Anterior cingulate cortex (tissue), 58 donors: ENCODE data around the gene CAVIN1.
A peak's percentile ranks its signal among the peaks of the same experiment; 100 is the strongest.
"Not testable (repeated sequence)": the region's sequence is repeated elsewhere in the genome, so short reads cannot be mapped to it uniquely, and the experiment has no call there.

Source experiments
- DNase-seq, 58 donors: peaks; one replicate each; lab custom pipeline; 2025; lab: John Stamatoyannopoulos, UW

CAVIN1 gene

DNA sequence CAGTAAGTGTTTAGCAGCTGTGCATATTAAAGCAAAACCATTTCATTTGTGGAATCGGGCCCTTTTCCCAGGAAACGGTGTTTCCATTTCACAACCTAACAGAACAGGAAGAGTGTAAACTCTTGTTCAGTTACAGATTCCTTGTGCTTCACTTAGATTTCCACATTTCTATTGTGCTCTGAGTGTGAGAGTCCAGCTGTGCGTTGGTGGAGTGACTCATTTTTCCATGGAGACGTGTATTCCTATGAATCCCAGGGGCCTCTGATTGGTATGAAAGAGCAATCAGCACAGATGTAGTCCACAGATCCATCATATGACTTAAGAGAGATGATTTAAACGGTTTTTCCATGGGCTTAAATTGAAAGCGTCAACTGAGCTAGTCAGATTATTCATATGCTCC is 13.3 kb upstream of the CAVIN1 start:
- peak in 2 of 58 donors; percentile 4 to 22 for DNase-seq

DNA sequence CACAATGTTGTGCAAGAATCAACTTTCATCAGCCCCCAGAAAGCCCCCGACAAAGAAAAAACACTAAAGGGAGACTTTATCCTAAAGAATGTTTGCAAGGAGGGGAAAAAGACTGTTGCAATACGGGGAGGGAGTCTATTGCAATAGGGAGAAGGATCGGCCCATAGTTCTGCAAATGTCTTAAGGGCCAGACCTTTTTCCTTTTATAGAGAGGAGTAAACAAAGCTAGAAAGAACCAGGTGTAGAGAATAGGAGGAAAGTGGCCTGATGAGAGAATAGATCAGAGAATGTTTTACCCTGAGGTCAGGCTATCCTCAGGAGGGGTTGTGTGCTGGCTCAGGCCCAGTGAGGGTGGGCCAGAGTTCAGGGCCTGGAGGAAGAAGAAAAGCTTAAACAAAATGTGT is 8.7 kb upstream of the CAVIN1 start:
- no peak for DNase-seq

DNA sequence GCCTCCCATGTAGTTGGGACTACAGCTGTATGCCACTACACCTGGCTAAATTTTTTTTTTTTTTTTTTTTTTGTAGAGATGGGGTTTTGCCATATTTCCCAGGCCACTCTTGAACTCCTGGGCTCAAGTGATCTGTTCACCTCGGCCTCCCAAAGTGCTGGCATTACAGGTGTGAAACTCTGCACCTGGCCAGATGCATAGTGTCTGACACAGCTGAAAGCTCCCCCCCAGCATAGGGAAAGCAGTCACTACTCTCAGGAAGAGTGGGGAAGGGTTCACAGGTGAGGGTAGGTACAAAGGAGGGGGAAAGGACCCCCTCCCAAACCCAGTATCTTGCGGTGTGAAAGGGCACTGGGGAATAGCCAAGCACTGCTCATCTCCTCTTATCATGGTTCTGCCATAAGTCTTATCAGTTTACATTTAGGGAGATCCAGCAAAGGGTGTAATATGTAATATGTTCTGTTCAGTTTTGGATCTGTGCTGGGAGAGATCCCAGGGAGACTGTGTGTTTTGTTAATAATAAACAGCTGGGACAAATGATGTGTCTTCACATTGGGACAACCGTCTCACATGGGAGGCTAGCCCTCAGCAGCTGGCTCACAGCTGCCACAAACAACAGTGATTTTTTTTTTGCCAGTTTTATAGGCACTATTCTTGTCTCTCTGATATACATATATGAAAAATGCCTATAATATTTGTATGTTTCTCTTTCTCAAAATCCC is 6.8 kb upstream of the CAVIN1 start:
- no peak for DNase-seq

DNA sequence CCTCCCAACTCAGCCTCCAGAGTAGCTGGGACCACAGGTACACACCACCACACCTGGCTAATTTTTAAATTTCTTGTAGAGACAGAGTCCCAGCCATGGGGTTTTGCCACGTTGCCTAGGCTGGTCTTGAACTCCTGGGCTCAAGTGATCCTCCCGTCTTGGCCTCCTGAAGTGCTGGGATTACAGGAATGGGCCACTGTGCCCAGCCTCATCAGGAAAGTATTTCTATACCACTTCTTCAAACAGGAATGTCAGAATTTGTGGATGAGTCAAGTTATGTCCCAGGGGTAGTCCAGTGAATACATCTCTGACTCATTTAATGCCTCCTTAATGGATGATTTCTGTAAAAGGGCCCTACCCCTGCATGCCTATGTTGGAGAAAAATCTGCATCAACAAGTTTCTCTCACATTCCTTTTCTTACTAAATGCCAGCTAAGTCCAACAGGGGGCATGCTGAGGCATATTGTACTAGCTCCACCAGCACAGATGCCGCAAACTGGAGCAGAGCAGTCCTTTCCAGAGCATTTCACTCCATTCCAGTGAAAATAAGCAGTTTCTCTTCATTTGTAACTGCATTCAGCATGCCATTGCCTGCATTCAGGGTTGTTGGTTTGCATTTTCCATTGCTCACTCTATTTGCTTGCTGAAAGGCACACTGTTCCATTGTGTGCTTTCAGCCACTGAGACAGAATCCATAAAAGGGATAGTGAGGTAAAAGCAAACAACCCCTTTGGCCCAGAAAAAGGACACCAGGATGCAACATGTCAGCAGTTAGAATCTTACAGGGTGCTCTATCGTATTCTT is 5.3 kb upstream of the CAVIN1 start:
- DNase-seq = peak in 44 of 58 donors; percentile 4 to 77 (median 35)

DNA sequence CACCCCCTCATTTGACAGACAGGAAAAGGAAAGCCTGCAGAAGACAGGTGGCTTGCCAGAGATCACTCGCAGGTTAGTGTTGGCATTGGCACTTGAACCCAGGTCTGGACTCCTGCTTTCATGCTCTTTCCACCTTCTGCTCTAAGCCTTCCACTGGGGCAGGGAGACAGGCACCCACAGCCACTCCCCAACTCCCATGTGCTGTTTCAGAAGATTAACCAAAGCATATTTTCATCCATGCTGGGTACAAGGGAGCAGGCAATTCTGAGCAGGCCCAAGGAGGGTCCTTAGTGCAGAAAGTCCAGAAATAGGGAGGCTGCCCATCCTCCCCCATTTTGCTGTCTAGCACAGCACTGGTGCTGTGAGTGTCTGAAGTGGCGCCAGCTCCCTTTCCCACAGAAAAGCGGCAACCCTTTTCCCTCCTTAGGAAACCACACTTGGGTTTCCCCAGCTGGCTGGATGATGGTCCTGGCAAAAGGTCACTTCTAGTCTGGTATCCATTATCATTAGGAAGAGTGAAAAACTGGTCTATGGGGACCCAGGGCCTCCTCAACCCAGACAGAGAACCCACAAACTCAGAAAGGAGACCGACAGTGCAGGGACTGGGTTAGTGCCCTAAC is 2.0 kb upstream of the CAVIN1 start:
- DNase-seq = no peak

DNA sequence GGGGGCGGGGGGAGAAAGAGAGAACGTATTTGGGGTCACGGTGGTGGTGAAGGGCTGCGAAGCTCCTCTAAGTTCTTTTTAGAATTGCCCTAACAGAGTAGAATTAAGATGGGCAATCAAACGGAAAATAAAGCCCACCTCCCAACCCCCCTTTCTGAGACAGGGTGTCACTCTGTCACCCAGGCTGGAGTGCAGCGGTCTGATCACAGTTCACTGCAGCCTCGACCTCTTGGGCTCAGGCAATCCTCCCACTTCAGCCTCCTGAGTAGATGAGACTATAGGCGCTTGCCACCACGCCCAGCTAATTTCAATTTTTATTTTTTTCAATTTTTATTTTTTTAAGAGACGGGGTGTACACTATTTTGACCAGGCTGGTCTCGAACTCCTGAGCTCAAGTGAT is 710 bp upstream of the CAVIN1 start:
- no peak for DNase-seq

DNA sequence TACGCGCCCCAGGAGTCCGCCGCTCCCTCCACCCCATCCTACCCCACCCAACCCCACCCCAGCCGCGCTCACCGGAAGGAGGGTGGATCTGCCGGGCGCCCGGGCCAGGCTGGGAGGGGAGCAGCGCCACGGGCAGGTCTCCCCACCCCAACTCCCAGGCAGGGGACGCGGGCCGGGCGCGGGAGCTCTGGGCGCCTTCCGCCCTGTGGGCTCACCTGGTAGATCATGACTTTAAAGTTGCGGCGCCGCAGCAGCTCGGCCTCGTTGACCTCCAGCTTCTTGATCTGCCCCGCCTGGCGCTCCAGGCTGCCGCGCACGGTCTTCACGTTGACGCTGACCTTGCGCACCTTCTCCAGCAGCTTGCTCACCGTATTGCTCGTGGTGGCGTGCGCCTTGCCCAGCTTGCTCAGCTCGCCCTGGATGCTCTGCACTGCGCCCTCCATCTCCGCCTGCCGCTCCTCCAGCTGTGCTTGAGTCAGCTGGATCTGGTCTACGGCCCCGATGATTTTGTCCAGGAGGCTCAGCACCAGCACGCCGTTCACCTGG is 571 bp downstream of the CAVIN1 start:
- DNase-seq = peak in 2 of 58 donors; percentile 12 to 28

DNA sequence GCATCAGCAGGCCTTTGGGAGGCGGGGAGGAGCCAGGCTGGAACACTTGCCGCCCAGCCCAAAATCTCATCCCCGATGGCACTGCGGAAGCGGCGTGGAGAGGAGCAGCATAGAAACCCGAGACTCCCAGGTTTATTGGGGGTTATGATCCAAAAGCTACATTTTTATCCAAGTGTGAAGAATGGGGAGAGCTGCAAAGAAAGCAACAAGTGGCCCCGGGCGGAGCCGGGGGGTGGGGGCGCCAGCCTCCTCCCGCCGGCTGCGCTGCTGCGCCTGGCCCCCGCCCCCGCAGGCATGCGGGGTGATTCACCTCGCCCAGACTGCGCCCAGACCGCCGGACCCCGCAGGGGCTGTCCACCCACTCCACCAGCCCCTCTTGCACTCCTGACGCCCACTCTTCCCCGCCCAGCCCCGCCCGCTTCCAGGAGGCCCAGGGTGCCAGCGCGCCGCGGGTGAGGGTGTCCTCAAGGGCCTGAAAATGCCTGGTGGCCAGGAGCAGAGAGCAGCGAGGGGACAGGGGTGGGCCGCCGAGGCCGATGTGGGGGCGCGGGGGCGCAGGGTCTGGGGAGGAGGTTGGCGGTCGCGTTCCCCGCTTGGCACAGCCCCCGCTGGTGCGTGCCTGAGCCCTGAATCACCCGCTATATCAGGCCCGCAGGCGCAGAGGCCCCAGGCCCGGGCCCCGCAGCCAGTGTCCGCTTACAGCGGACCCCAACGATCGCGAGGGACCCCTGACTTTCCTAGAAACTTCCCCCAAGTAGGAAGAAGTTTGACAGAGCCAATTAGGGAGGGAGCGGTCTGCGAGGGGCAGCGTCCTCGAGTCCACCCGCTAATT is 1.3 kb downstream of the CAVIN1 start:
- peak in 3 of 58 donors; percentile 14 to 41 (median 36) for DNase-seq

DNA sequence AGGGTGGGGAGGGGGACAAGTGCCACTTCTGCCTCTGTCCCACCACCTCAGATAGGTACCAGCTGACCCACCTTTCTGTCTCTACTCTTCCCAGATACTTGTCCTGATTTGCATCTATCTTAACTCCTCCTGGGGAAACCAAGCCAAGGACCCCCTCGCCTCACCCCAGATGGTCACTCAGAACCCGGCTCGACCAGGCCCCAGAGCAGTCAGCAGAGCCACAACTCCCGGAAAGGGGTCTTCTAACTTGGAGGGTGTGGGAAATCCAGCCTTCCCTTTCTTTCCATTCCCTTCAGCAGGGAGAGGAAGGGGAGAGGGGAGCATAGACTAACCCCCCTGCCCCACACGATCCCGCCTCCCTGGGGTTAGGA is 1.9 kb downstream of the CAVIN1 start:
- DNase-seq = no peak

DNA sequence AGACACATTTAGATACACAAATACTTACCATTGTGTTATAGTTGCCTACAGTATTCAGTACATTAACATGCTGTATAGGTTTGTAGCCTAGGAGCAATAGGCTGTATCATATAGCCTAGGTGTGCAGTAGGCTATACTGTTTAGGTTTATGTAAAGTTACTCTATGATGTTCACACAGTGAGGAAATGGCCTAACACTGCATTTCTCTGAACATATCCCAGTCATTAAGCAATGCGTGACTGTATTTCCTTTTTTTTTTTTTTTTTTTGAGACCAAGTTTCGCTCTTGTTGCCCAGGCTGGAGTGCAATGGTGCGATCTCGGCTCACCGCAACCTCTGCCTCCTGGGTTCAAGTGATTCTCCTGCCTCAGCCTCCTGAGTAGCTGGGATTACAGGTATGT is 5.1 kb downstream of the CAVIN1 start:
- DNase-seq = not testable (repeated sequence)

DNA sequence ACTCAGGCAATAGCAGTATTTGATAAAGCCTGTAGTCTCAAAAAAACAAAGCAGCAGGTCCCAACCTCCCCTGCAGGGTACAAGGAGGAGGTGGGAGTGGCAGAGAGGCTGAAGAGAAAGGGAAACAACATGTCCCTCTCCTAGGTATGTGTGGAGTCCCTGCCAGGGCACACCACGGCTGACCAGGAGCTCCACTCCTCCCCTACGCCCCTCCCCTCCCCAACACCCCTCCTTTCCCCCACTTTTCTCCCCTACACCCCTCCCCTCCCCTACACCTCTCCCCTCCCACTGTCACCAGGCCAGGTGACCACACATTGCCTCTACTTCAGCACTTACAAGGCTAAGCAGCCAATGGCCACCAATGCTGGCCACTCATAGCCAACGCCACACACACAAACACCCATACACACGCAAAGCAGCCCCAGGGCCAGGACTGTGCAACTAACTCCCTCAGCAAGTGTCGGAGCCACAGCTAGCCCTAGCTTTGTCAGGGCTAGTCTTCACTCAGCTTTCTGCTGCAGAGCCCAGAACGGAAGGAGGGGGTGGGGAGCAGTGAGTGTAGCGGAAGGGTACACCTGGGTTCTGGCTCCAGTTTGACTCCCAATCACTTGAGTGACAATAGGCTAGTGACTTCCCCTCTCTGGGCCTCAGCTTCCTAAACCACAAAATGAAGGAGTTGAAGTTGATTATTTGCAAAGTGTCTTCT is 8.2 kb downstream of the CAVIN1 start:
- no peak for DNase-seq

DNA sequence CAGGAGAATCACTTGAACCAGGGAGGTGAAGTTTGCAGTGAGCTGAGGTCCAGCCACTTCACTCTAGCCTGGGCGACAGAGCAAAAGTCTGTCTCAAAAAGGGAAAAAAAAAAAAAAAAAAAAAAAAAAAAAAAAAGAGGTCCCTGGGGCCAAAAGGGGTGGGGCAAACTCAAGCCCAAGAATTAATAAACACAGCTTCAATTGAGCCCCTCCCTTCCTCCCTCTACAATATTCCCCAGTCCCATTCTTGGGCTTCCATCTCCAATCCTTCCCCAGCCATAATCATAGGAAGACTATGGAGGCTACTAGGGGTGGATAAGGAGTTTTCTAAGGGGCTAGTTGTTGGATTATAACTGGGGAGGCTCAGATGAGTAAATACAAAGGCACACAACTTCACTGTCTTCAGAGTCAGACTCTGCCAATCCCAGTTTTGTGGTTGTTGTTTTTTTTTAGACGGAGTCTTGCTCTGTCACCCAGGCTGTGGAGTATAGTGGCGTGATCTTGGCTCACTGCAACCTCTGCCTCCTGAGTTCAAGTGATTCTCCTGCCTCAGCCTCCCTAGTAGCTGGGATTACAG is 9.5 kb downstream of the CAVIN1 start:
- DNase-seq = no peak

DNA sequence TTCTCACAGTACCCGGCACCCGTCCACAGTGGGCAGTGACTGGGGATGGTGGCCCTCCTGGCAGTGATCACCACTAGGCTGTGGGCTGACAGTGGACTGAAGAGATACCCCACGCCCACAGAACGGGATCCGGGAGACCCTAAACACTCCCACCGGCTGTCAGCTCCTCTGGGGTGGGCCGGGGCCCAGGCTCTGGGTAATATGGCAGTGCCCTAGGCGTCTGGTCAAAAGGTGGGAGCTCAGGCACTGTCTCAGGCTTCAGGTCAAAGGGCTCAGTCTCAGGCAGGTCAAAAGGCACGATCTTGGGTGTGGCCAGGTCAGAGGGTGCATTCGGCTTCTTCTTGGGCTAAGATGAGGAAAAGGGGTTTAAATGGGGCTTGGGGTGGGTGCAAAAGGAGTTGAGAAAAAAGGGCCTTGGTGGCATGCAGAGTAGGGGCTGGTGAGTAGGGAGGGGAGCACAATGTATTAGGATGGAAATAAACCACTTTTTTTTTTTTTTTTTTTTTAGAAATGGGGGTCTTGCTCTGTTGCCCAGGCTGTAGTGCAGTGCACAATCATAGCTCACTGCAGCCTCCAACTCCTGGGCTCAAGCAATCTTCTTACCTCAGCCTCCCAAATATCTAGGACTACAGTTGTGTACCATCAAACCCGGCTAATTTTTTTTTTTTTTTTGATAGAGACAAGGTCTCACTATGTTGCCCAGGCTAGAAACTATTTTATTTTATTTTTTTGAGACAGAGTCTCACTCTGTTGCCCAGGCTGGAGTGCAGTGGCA is 11.0 kb downstream of the CAVIN1 start:
- no peak for DNase-seq

DNA sequence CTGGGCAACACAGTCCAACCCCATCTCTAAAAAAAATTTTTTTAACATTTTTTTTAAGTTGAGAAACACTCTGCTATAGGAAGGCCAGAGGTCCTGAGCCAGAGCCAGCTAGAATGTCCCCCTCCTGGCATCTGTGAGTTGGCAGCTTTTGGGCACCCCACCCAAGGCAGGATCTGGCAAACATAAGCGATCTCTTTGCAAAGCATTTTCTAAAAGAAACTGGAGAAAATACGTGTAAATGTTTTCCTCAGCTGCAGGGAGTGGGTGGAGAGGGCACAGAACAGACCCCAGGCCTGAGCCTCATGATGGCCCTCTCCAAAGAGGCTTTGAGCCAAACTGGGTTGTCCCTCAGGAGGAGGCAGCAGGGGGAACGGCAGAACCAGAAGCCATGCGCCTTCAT is 11.7 kb downstream of the CAVIN1 start:
- no peak for DNase-seq

DNA sequence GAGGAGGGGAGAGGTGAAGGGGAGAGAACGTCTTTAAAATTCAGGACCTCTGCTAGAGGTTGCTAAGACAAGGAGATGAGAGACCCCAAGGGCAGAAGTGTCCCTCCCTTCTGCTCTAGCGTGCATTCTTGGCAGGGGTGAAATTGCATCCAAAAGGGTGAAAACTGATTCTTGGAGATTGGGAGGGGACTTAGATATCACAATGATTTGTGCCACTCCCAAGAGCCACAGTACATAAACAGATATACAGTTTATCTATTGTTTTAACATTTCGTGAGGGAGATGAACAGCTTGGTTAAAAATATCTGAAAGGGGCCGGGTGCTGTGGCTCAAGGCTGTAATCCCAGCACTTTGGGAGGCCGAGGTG is 12.8 kb downstream of the CAVIN1 start:
- no peak for DNase-seq

DNA sequence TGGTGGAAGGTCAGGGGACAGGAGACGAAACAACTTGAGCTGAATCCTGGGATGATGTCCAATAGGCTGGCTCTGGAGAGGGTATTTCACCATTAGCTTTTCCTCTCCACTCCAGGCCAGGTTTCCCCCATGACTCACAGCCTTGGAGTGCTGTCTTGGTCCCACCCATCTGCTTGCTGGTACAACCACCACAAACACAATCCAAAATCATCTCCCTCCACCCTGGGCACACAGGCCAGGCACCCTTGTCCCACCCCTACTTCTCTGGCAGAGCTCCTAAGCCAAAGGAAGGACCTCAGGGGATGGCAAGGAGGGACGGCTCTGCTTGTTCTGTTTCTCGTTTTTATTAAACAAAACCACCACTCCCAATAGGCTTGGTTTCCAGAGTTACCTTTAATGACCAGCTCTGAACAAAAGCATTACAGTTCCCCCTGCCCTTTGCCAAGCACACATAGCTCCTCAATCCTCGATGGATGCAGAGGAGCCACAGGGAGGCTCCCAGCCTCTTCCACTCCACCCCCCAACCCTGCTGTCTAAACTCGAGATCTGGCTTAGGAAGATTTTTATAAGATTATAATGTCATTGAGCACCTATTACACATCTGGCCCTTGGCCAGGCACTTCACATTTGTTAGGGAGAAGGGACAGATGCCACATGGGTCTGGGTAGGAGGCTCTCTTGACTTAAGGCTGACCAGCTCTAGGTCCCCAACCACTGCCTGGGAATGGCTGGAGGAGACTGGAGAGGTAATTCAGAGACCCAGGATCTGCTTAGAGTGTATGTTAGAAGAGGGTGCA is 13.3 kb downstream of the CAVIN1 start:
- peak in 5 of 58 donors; percentile 9 to 80 (median 12) for DNase-seq

DNA sequence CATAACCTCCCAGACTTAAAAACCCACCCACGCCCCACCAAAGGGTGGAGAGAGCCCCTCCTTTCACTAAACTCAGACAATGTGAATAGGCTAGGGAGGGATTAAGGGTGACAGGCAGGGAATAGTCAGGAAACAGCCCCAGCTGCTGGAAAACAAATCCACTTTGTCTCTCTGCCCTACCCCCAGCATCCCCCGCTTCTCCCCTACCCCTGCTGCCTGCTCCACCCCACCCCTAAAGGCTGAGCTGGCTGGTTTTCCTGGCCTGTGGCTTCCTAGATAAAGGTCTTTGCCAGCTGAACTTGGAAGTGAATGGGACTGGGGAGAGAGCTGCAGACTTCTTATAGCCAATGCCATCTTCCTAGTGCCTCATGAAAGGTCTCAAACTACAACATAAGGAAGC is 15.0 kb downstream of the CAVIN1 start:
- DNase-seq = peak in 51 of 58 donors; percentile 7 to 93 (median 62)
